GM12878 (cell line): ENCODE data around the gene DBNL. TPM values are rescaled to one million over a fixed set of nuclear protein-coding genes. Genes with fewer than 3 reads are reported as not detected.

ENCODE experiments used
- ATAC-seq: fragments of 200-7000 bp; cut with Tn5 transposase; 3 replicates; pipeline ENCODE4 v1.9.1; 2020; ENCODE audit warnings: mild to moderate bottlenecking, moderate library complexity
- BruUV-seq: library from RNA; stranded (reverse); fragments of 400-500 nt; replicated peaks from 2 replicates; lab custom pipeline; 2021; lab: Mats Ljungman, UMichigan
- CTCF ChIA-PET: fragments of 300-600 bp; sonication (Branson Sonifier 250); formaldehyde crosslinking; extraction: SDS; loops from one replicate; lab custom pipeline; 2021; ENCODE audit warnings: inconsistent platforms; lab: Yijun Ruan, JAX
- POLR2A ChIA-PET: fragments of 350-600 bp; formaldehyde crosslinking; extraction: SDS; loops from one replicate; lab custom pipeline; 2021; ENCODE audit warnings: inconsistent platforms; lab: Charles Lee
- RAD21 ChIA-PET: fragments of 300-600 bp; sonication (Branson Sonifier 250); formaldehyde crosslinking; loops from one replicate; lab custom pipeline; 2023; ENCODE audit warnings: antibody characterized with exemption; ENCODE audit not compliant: unreplicated experiment; lab: Charles Lee
- SMC1A ChIA-PET: fragments of 300-600 bp; sonication (Branson Sonifier 250); formaldehyde crosslinking; loops from one replicate; lab custom pipeline; 2023; ENCODE audit not compliant: unreplicated experiment, uncharacterized antibody; lab: Charles Lee
- DNase-seq: peaks from one replicate; pipeline ENCODE4 v3.0.0-alpha.2; 2011; ENCODE audit warnings: low read depth, low spot score
- FAIRE-seq: peaks from 3 replicates; lab custom pipeline; 2011; peaks lifted over from hg19 to GRCh38; lab: Jason Lieb, UNC
- H2AFZ ChIP-seq: 2 replicates; pipeline ENCODE4 v1.6.0; 2011; ENCODE audit warnings: low read depth, low read length, control low read depth; ENCODE audit not compliant: control insufficient read depth
- H3K27ac ChIP-seq: 2 replicates; pipeline ENCODE4 v1.5.1; 2011; ENCODE audit warnings: control low read depth; ENCODE audit not compliant: control insufficient read depth, insufficient read depth
- H3K27me3 ChIP-seq, 2 experiments: replicated peaks in 1 of 2; 2 replicates each; pipeline versions ENCODE4 v1.6.0 to v1.6.1; 2011; ENCODE audit warnings: low read length in 1 of 2; ENCODE audit not compliant: control insufficient read depth in 2 of 2, insufficient read depth in 2 of 2
- H3K36me3 ChIP-seq, 2 experiments: 2 replicates each; pipeline ENCODE4 v1.5.1; 2011; ENCODE audit warnings: low read length in 1 of 2; ENCODE audit not compliant: control insufficient read depth in 2 of 2, insufficient read depth in 2 of 2
- H3K4me1 ChIP-seq: 2 replicates; pipeline ENCODE4 v1.6.1; 2011; ENCODE audit warnings: mild to moderate bottlenecking, low read length, moderate library complexity, mixed read lengths; ENCODE audit not compliant: control insufficient read depth, insufficient read depth
- H3K4me2 ChIP-seq: 2 replicates; pipeline ENCODE4 v1.6.0; 2011; ENCODE audit warnings: control low read depth; ENCODE audit not compliant: control insufficient read depth, insufficient read depth
- H3K4me3 ChIP-seq: fragments of 200-600 bp; sonication (generic); 2 replicates; pipeline ENCODE4 v1.5.1; 2016
- H3K79me2 ChIP-seq: 2 replicates; pipeline ENCODE4 v1.6.0; 2011; ENCODE audit warnings: low read length; ENCODE audit not compliant: control insufficient read depth, insufficient read depth
- H3K9ac ChIP-seq: 2 replicates; pipeline ENCODE4 v1.8.0; 2011; ENCODE audit warnings: low read length, control low read depth, mixed read lengths; ENCODE audit not compliant: control insufficient read depth, insufficient read depth
- H3K9me3 ChIP-seq: replicated peaks from 3 replicates; pipeline ENCODE4 v1.5.1; 2011; ENCODE audit warnings: mild to moderate bottlenecking, low read length; ENCODE audit not compliant: control insufficient read depth, insufficient read depth
- H4K20me1 ChIP-seq: 2 replicates; pipeline ENCODE4 v1.6.0; 2011; ENCODE audit not compliant: control insufficient read depth, insufficient read depth
- IRF5 ChIP-seq: fragments of 450-650 bp; IDR thresholded peaks from 2 replicates; pipeline ENCODE4 v1.6.1; 2017; ENCODE audit warnings: borderline replicate concordance
- MXI1 ChIP-seq: fragments of 150-350 bp; IDR thresholded peaks from 2 replicates; pipeline ENCODE4 v1.6.1; 2011; ENCODE audit warnings: low read depth, mild to moderate bottlenecking, inconsistent platforms, low read length, improper control_type of control experiment
- NFXL1 ChIP-seq: fragments of 450-650 bp; IDR thresholded peaks from 2 replicates; pipeline ENCODE4 v1.6.1; 2017; ENCODE audit warnings: antibody characterized with exemption, mild to moderate bottlenecking, borderline replicate concordance
- POLR2A ChIP-seq: IDR thresholded peaks from 2 replicates; pipeline ENCODE4 v1.6.1; 2011; ENCODE audit warnings: low read depth, mild to moderate bottlenecking, low read length
- WGBS: methylation state at CpG from one replicate; pipeline ENCODE4 v1.1.6; 2016; ENCODE audit warnings: low lambda C conversion rate; ENCODE audit not compliant: insufficient replicate concordance, insufficient coverage; ENCODE audit errors: missing lambda C conversion rate; 5-methylcytosine and 5-hydroxymethylcytosine counted together
- in situ Hi-C: fragments of 300-500 bp; cut with MboI; formaldehyde crosslinking; loops from 9 replicates; pipeline ENCODE4 v1.14.3; 2018; ENCODE audit warnings: mixed read lengths
- intact Hi-C: fragments of 100-400 bp; cut with micrococcal nuclease; formaldehyde crosslinking; loops from one replicate; pipeline ENCODE4 v1.14.2; 2022; ENCODE audit not compliant: unreplicated experiment
- polyA plus RNA-seq, 11 experiments: library from polyadenylated mRNA; depleted of rRNA in 4 of 11; unstranded in 6 of 11; stranded (reverse) in 5 of 11; fragments of >200 nt; fragmentation: Nextera tagmentation in 4 of 11; fragmentation: Illumina TruSeq in 1 of 11; extraction: Ambion mirVana in 4 of 11; extraction: Trizol in 1 of 11; gene quantifications; 1 replicate in 1 of 11; 2 replicates in 10 of 11; pipeline versions ENCODE4 v1.2.1 to v1.2.3, GENCODE V29; 2011 to 2016; ENCODE audit warnings: inconsistent platforms in 2 of 11, missing spikeins in 2 of 11, low read depth in 1 of 11
- total RNA-seq, 4 experiments: library from RNA; depleted of rRNA in 3 of 4; stranded (reverse); fragments of >200 nt in 3 of 4; fragmentation: Illumina TruSeq in 1 of 4; extraction: Trizol in 1 of 4; gene quantifications; 2 replicates each; pipeline versions ENCODE4 v1.2.1 to v1.2.3, GENCODE V29; 2013 to 2021

DBNL gene
- total and polyA plus RNA-seq, 10 of the 15 experiments (the other 5 are each of a cell fraction or from before 2014, with no cell fraction given), result 4.1 to 179 (median 84.3) TPM

- peaks cover 24% of the 10 kb centered on the region for H3K4me1 ChIP-seq
- in situ Hi-C loops, result no loop called here
- ChIA-PET CTCF (no interaction called here), SMC1A (interaction anchor here (1.8 kb wide), 1 partner anchor 14 kb away, joined by 6 read pairs; the partner anchor contains the start of gene DBNL), RAD21 (no interaction called here), POLR2A (no interaction called here)
- peaks cover 3% of the 10 kb centered on the region; the same call in 1 of the 2 replicates for H4K20me1 ChIP-seq
- H3K27ac ChIP-seq, result peak overlapping the region; percentile 37
- H3K9me3 ChIP-seq, result no peaks in the 10 kb centered on the region
- intact Hi-C loops, result no loop called here
- DNase-seq (no peak), FAIRE-seq (no peak), ATAC-seq (peak; percentile 56)
- H3K79me2 ChIP-seq, result no peaks in the 10 kb centered on the region
- TF ChIP-seq NFXL1 (no peak), IRF5 (no peak), MXI1 (no peak), POLR2A (peak; percentile 65)
- H3K4me3 ChIP-seq, result no peak overlapping the region
- 71% methylated on average over 30 of the region's 30 CpGs for WGBS
- no peaks in the 10 kb centered on the region for H3K27me3 ChIP-seq
- no TSS peak for BruUV-seq
- peak overlapping the region; percentile 26; the same call in 1 of the 2 replicates for H3K4me2 ChIP-seq
- H2AFZ ChIP-seq, result no peak overlapping the region
- peaks cover 44 to 59% of the 10 kb centered on the region in 2 experiments for H3K36me3 ChIP-seq
- H3K9ac ChIP-seq, result no peak overlapping the region
Observed at GRCh38 chr7:44057849-44058758, 13.6 kb downstream of the DBNL start.
